Endothelial cell of umbilical vein (primary cell): ENCODE results near the gene PALD1.

Source experiments
- CTCF ChIP-seq, 2 donors: IDR thresholded peaks; 1 replicate in 1 of 2; 2 replicates in 1 of 2; pipeline ENCODE4 v1.5.1; 2011; ENCODE audit warnings: low read length in 2 of 2, mild to moderate bottlenecking in 2 of 2, moderate library complexity in 2 of 2, control low read depth in 1 of 2, inconsistent platforms in 1 of 2, low read depth in 1 of 2; ENCODE audit not compliant: insufficient read depth in 1 of 2; ENCODE audit errors: extremely low read depth in 1 of 2
- EZH2 ChIP-seq: IDR thresholded peaks from 2 replicates; pipeline ENCODE4 v1.6.1; 2012; ENCODE audit warnings: borderline replicate concordance, low read depth, mild to moderate bottlenecking, moderate library complexity, low read length, inconsistent platforms; ENCODE audit not compliant: severe bottlenecking
- FOS ChIP-seq: IDR thresholded peaks from 2 replicates; pipeline ENCODE4 v1.6.1; 2011; ENCODE audit warnings: mild to moderate bottlenecking, low read length, moderate library complexity, borderline replicate concordance; ENCODE audit not compliant: insufficient read depth
- GATA2 ChIP-seq: IDR thresholded peaks from 2 replicates; pipeline ENCODE4 v1.7.0; 2011; ENCODE audit warnings: low read depth, mild to moderate bottlenecking, moderate library complexity, mixed read lengths, low read length; ENCODE audit not compliant: insufficient read length, insufficient read depth
- JUN ChIP-seq: IDR thresholded peaks from 2 replicates; pipeline ENCODE4 v1.6.1; 2011; ENCODE audit warnings: borderline replicate concordance, low read depth; ENCODE audit not compliant: insufficient read length, insufficient read depth
- POLR2A ChIP-seq: IDR thresholded peaks from 2 replicates; pipeline ENCODE4 v1.6.1; 2012; ENCODE audit warnings: low read depth, mild to moderate bottlenecking, control low read depth, low read length
- POLR2AphosphoS5 ChIP-seq: IDR thresholded peaks from 2 replicates; pipeline ENCODE4 v1.6.1; 2012; ENCODE audit warnings: low read depth, mild to moderate bottlenecking, control low read depth, low read length, moderate library complexity; ENCODE audit not compliant: insufficient read depth
- TF ChIP-seq, protein P1 (sequence below): IDR thresholded peaks from 2 replicates; pipeline ENCODE4 v1.6.1; 2011; ENCODE audit not compliant: insufficient read depth, insufficient read length

- TF ChIP-seq POLR2A (no peak), EZH2 (no peak), CTCF (IDR thresholded peaks at IDR 0.05; ENCODE audit: extremely low read depth in 1 of 2, insufficient read depth in 1 of 2, low read depth in 1 of 2, low read length in 2 of 2) (no peak), JUN (no peak), POLR2AphosphoS5 (no peak), GATA2 (no peak), FOS (no peak)
- TF ChIP-seq, protein P1, sequence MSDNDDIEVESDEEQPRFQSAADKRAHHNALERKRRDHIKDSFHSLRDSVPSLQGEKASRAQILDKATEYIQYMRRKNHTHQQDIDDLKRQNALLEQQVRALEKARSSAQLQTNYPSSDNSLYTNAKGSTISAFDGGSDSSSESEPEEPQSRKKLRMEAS: no peak
Observed at GRCh38 chr10:70510904-70511303, 32.3 kb downstream of the PALD1 start.
